Loucy (cell line): Measurements from ENCODE around the gene NAA38.

Experiments used
- H2AFZ ChIP-seq: fragments of 200-600 bp; sonication (generic); 2 replicates; pipeline ENCODE4 v1.6.0; 2016; ENCODE audit warnings: antibody characterized with exemption, mild to moderate bottlenecking, low read length, moderate library complexity
- H3F3A ChIP-seq: fragments of 200-600 bp; 2 replicates; pipeline ENCODE4 v1.6.0; 2016; ENCODE audit warnings: antibody characterized with exemption, low read depth, mild to moderate bottlenecking
- H3K27me3 ChIP-seq: fragments of 200-600 bp; sonication (generic); 2 replicates; pipeline ENCODE4 v1.6.1; 2014; ENCODE audit warnings: low read length, mild to moderate bottlenecking; ENCODE audit not compliant: insufficient read depth, poor library complexity, severe bottlenecking
- H3K36me3 ChIP-seq: fragments of 200-600 bp; sonication (generic); 2 replicates; pipeline ENCODE4 v1.6.1; 2016; ENCODE audit warnings: low read length; ENCODE audit not compliant: insufficient read depth
- H3K4me1 ChIP-seq: fragments of 200-600 bp; sonication (generic); 2 replicates; pipeline ENCODE4 v1.5.1; 2014; ENCODE audit warnings: low read length, mild to moderate bottlenecking; ENCODE audit not compliant: insufficient read depth, poor library complexity, severe bottlenecking
- H3K4me2 ChIP-seq: fragments of 200-600 bp; sonication (generic); 2 replicates; pipeline ENCODE4 v1.6.0; 2014; ENCODE audit warnings: antibody characterized with exemption, low read length, low read depth, mild to moderate bottlenecking; ENCODE audit not compliant: poor library complexity, severe bottlenecking
- H3K4me3 ChIP-seq: fragments of 200-600 bp; sonication (generic); 2 replicates; pipeline ENCODE4 v1.5.1; 2014; ENCODE audit warnings: low read length, mild to moderate bottlenecking, mixed read lengths; ENCODE audit not compliant: poor library complexity, severe bottlenecking
- H3K79me2 ChIP-seq: fragments of 200-600 bp; sonication (generic); 2 replicates; pipeline ENCODE4 v1.6.1; 2014; ENCODE audit warnings: low read length; ENCODE audit not compliant: insufficient read depth
- H3K9ac ChIP-seq: fragments of 200-600 bp; sonication (generic); 2 replicates; pipeline ENCODE4 v1.6.0; 2014; ENCODE audit warnings: mild to moderate bottlenecking, low read depth, low read length, moderate library complexity; ENCODE audit not compliant: poor library complexity, severe bottlenecking
- H3K9me2 ChIP-seq: fragments of 200-600 bp; sonication (generic); replicated peaks from 2 replicates; pipeline ENCODE4 v1.6.1; 2016; ENCODE audit warnings: low read depth, low read length, mixed read lengths
- H3K9me3 ChIP-seq: fragments of 200-600 bp; sonication (generic); 2 replicates; pipeline ENCODE4 v1.6.1; 2014; ENCODE audit warnings: mild to moderate bottlenecking, antibody characterized with exemption, low read length, low read depth; ENCODE audit not compliant: insufficient read depth
- H4K20me1 ChIP-seq: fragments of 200-600 bp; sonication (generic); 2 replicates; pipeline ENCODE4 v1.6.0; 2014; ENCODE audit warnings: antibody characterized with exemption, low read length, mild to moderate bottlenecking; ENCODE audit not compliant: insufficient read depth, poor library complexity, severe bottlenecking
- EZH2phosphoT487 ChIP-seq: fragments of 200-600 bp; IDR thresholded peaks from 2 replicates; pipeline ENCODE4 v1.6.1; 2018; ENCODE audit warnings: antibody characterized with exemption, mild to moderate bottlenecking, moderate library complexity, borderline replicate concordance
- TF ChIP-seq, protein P1 (sequence below): fragments of 200-600 bp; sonication (generic); conservative IDR thresholded peaks from 2 replicates; pipeline ENCODE4 v1.5.1; 2014; ENCODE audit warnings: mild to moderate bottlenecking, antibody characterized with exemption, low read length

The NAA38 gene

DNA sequence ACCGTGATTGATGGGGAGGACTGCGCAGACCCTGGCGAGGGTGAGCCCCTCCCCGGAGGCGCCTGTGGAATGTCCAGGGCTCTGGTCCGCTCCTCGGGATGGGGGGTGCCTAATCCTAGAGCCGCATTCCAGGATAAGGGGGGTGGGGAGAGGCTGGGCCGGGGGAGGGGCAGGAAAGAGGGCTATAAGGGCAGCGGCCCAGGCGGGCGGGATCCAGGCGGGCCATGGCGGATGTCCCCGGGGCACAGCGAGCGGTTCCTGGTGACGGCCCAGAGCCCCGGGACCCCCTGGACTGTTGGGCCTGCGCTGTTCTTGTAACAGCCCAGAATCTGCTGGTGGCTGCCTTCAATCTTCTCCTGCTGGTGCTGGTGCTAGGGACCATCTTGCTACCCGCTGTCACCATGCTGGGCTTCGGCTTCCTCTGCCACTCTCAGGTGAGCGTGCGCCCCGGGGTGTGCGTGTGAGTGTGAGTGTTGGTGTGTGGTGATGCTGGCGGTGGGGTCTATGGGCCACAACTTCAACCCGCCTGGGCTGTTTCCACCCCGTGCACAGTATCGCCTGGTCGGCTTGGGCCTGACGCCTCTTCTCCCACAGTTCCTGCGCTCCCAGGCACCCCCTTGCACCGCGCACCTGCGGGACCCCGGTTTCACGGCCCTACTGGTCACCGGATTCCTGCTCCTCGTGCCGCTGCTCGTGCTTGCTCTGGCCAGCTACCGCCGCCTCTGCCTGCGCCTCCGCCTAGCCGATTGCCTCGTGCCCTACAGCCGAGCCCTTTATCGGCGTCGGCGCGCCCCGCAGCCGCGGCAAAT lies 2.3 kb downstream of the NAA38 start, which contains the start of gene TMEM88:
TMEM88 (plus strand) TSS at position 216 of the 809 bp plus-strand sequence; CDS start at position 225, 9 bp downstream.
- Histone ChIP-seq H4K20me1 (peaks cover 13% of the 10 kb centered on the region), H3K4me1 (peaks cover 19% of the 10 kb centered on the region), H2AFZ (no peak within 1 kb of the TSS), H3K27me3 (no peaks in the 10 kb centered on the region), H3K4me2 (no peak within 1 kb of the TSS), H3K4me3 (no peak within 1 kb of the TSS), H3K36me3 (peaks cover 31% of the 10 kb centered on the region; the same call in 1 of the 2 replicates), H3K9ac (peak within 1 kb of the TSS; percentile 71), H3K9me3 (no peaks in the 10 kb centered on the region), H3F3A (no peaks in the 10 kb centered on the region), H3K79me2 (0 out of 2 replicates have a peak, but pooled peaks cover 14% of the 10 kb centered on the region), H3K9me2 (no peaks in the 10 kb centered on the region)
- TF ChIP-seq, protein P1, sequence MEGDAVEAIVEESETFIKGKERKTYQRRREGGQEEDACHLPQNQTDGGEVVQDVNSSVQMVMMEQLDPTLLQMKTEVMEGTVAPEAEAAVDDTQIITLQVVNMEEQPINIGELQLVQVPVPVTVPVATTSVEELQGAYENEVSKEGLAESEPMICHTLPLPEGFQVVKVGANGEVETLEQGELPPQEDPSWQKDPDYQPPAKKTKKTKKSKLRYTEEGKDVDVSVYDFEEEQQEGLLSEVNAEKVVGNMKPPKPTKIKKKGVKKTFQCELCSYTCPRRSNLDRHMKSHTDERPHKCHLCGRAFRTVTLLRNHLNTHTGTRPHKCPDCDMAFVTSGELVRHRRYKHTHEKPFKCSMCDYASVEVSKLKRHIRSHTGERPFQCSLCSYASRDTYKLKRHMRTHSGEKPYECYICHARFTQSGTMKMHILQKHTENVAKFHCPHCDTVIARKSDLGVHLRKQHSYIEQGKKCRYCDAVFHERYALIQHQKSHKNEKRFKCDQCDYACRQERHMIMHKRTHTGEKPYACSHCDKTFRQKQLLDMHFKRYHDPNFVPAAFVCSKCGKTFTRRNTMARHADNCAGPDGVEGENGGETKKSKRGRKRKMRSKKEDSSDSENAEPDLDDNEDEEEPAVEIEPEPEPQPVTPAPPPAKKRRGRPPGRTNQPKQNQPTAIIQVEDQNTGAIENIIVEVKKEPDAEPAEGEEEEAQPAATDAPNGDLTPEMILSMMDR, result no peak
- no peak for TF ChIP-seq EZH2phosphoT487

GRCh38 chr17:7854078-7854777 lies 3.1 kb downstream of the NAA38 start:
- Histone ChIP-seq H4K20me1 (peaks cover 16% of the 10 kb centered on the region), H3F3A (no peaks in the 10 kb centered on the region), H3K4me3 (no peak overlapping the region), H3K4me2 (no peak overlapping the region), H3K79me2 (0 out of 2 replicates have a peak, but pooled peaks cover 8% of the 10 kb centered on the region), H3K27me3 (no peaks in the 10 kb centered on the region), H3K9me3 (no peaks in the 10 kb centered on the region), H2AFZ (no peak overlapping the region), H3K4me1 (peaks cover 19% of the 10 kb centered on the region), H3K36me3 (peaks cover 39% of the 10 kb centered on the region; the same call in 1 of the 2 replicates), H3K9me2 (no peaks in the 10 kb centered on the region), H3K9ac (no peak overlapping the region)
- TF ChIP-seq, protein P1, result no peak
- no peak for TF ChIP-seq EZH2phosphoT487

- Histone ChIP-seq H3K9me2 (no peaks in the 10 kb centered on the region), H3K36me3 (peaks cover 45% of the 10 kb centered on the region; the same call in 1 of the 2 replicates), H3K9ac (no peak overlapping the region), H3K4me1 (peaks cover 19% of the 10 kb centered on the region), H3K27me3 (no peaks in the 10 kb centered on the region), H3F3A (no peaks in the 10 kb centered on the region), H2AFZ (no peak overlapping the region), H3K4me2 (no peak overlapping the region), H3K9me3 (no peaks in the 10 kb centered on the region), H3K4me3 (no peak overlapping the region), H4K20me1 (peaks cover 16% of the 10 kb centered on the region), H3K79me2 (0 out of 2 replicates have a peak, but pooled peaks cover 7% of the 10 kb centered on the region)
- TF ChIP-seq, protein P1, result no peak
- TF ChIP-seq EZH2phosphoT487, result no peak
Observed at GRCh38 chr17:7853691-7854038, 3.7 kb downstream of the NAA38 start.
